ENCODE data around the gene ARHGEF12.
"Not testable (repeated sequence)": the region's sequence is repeated elsewhere in the genome, so short reads cannot be mapped to it uniquely, and the experiment has no call there.

ARHGEF12 gene

GRCh38 chr11:120492486-120492885 lies 156.3 kb downstream of the ARHGEF12 start:
- DNase-seq: no peak

- no peak for DNase-seq
These were observed 158.4 kb downstream of the ARHGEF12 start for GRCh38 chr11:120494595-120494994.

GRCh38 chr11:120499088-120499487 lies 162.9 kb downstream of the ARHGEF12 start:
- DNase-seq: no peak

GRCh38 chr11:120499859-120500258 lies 163.6 kb downstream of the ARHGEF12 start:
- DNase-seq: no peak

GRCh38 chr11:120500414-120501071 lies 164.3 kb downstream of the ARHGEF12 start:
- no peak for DNase-seq

GRCh38 chr11:120501440-120501839 lies 165.2 kb downstream of the ARHGEF12 start:
- no peak for DNase-seq

- no peak for DNase-seq
These were observed 166.0 kb downstream of the ARHGEF12 start for GRCh38 chr11:120501976-120502755.

GRCh38 chr11:120503529-120503928 lies 167.3 kb downstream of the ARHGEF12 start:
- not testable (repeated sequence) for DNase-seq

- no peak for DNase-seq
These were observed 169.7 kb downstream of the ARHGEF12 start for GRCh38 chr11:120505801-120506425.

- no peak for DNase-seq
These were observed 173.3 kb downstream of the ARHGEF12 start for GRCh38 chr11:120509346-120510053.

GRCh38 chr11:120510406-120511115 lies 174.3 kb downstream of the ARHGEF12 start:
- no peak for DNase-seq

GRCh38 chr11:120511116-120511819 lies 175.1 kb downstream of the ARHGEF12 start, which contains the start of gene GRIK4:
Gene GRIK4 (plus strand): TSS chr11:120511748. CDS start chr11:120660319, 148,571 bp downstream.
- DNase-seq: peak in 54 of 56 donors; percentile 25 to 91 (median 66)

GRCh38 chr11:120511820-120512738 lies 175.9 kb downstream of the ARHGEF12 start:
- peak in 13 of 56 donors; percentile 19 to 52 (median 32) for DNase-seq

- DNase-seq: peak in 20 of 56 donors; percentile 8 to 54 (median 28)
These were observed 176.7 kb downstream of the ARHGEF12 start for GRCh38 chr11:120512739-120513435.

GRCh38 chr11:120513436-120514315 lies 177.5 kb downstream of the ARHGEF12 start:
- DNase-seq: peak in 7 of 56 donors; percentile 8 to 33 (median 20)

GRCh38 chr11:120514541-120515121 lies 178.4 kb downstream of the ARHGEF12 start:
- DNase-seq: no peak

GRCh38 chr11:120515186-120515723 lies 179.0 kb downstream of the ARHGEF12 start:
- DNase-seq: no peak

All from amygdala (tissue), 56 donors.